Ovary (tissue), 3 donors: ENCODE results near the gene VASH1.
"Not testable (repeated sequence)": the region's sequence is repeated elsewhere in the genome, so short reads cannot be mapped to it uniquely, and the experiment has no call there.

ENCODE experiments used
- CTCF ChIP-seq, 3 donors: fragments of 450-650 bp in 2 of 3; fragments of 200-600 bp in 1 of 3; IDR thresholded peaks; one replicate each; pipeline versions ENCODE4 v1.5.1 to v1.8.0; 2016 to 2022; ENCODE audit warnings: antibody characterized with exemption in 3 of 3, mild to moderate bottlenecking in 1 of 3
- POLR2A ChIP-seq: fragments of 450-650 bp; IDR thresholded peaks from one replicate; pipeline ENCODE4 v1.6.1; 2017; ENCODE audit warnings: antibody characterized with exemption, mild to moderate bottlenecking, moderate library complexity
- donor health status: DM: no; HTN: no; CAD: no.

GRCh38 chr14:76721506-76721905, 39.8 kb upstream of the VASH1 start:
- not testable (repeated sequence) for TF ChIP-seq CTCF (IDR thresholded peaks at IDR 0.05); POLR2A
